Gastroesophageal sphincter (tissue), 3 donors: ENCODE measurements around the gene CEBPB.
A peak's percentile ranks its signal among the peaks of the same experiment; 100 is the strongest.

Experiments
- CTCF ChIP-seq, 4 experiments: fragments of 200-600 bp in 2 of 4; fragments of 450-650 bp in 2 of 4; sonication (generic) in 1 of 4; IDR thresholded peaks; one replicate each; pipeline ENCODE4 v1.5.1; 2017 to 2019; ENCODE audit warnings: antibody characterized with exemption in 4 of 4, mild to moderate bottlenecking in 2 of 4, moderate library complexity in 2 of 4
- EP300 ChIP-seq: sonication (generic); formaldehyde crosslinking; IDR thresholded peaks from one replicate; pipeline ENCODE4 v1.6.1; 2017; ENCODE audit warnings: antibody characterized with exemption, mild to moderate bottlenecking
- POLR2A ChIP-seq, 2 donors: fragments of 450-650 bp; IDR thresholded peaks; one replicate each; pipeline ENCODE4 v1.6.1; 2017; ENCODE audit warnings: antibody characterized with exemption in 2 of 2, mild to moderate bottlenecking in 2 of 2, moderate library complexity in 1 of 2
- POLR2AphosphoS5 ChIP-seq: sonication (generic); formaldehyde crosslinking; IDR thresholded peaks from one replicate; pipeline ENCODE4 v1.6.1; 2017; ENCODE audit warnings: antibody characterized with exemption

- TF ChIP-seq CTCF (IDR thresholded peaks at IDR 0.05) (no peak), POLR2AphosphoS5 (no peak), EP300 (no peak), POLR2A (IDR thresholded peaks at IDR 0.05) (peak in 1 of 2 donors; percentile 4)
These were observed 5.0 kb downstream of the CEBPB start for GRCh38 chr20:50195524-50196120.
